OCI-LY3 (cell line): Measurements from ENCODE around the gene CYP11A1.

Experiments
- H2AFZ ChIP-seq: fragments of 200-600, 300-600 bp; shearing (Covaris generic); 2 replicates; pipeline ENCODE4 v1.6.0; 2014; ENCODE audit warnings: antibody characterized with exemption, low read depth, low read length
- H3K27ac ChIP-seq: fragments of 200-600, 300-600 bp; sonication (generic); 2 replicates; pipeline ENCODE4 v1.5.1; 2014; ENCODE audit warnings: mild to moderate bottlenecking, low read length, moderate library complexity, mixed read lengths
- H3K27me3 ChIP-seq: fragments of 200-600, 300-600 bp; sonication (generic); 2 replicates; pipeline ENCODE4 v1.6.1; 2014; ENCODE audit warnings: low read depth, low read length, mixed read lengths
- H3K36me3 ChIP-seq: fragments of 200-600, 300-600 bp; sonication (generic); replicated peaks from 2 replicates; pipeline ENCODE3; 2014; ENCODE audit warnings: low read depth, low read length, mixed read lengths
- H3K4me1 ChIP-seq: fragments of 300-600, 200-600 bp; sonication (generic); 2 replicates; pipeline ENCODE4 v1.6.1; 2014; ENCODE audit warnings: low read length, mixed read lengths
- H3K4me2 ChIP-seq: fragments of 200-600, 300-600 bp; sonication (generic); 2 replicates; pipeline ENCODE4 v1.6.1; 2014; ENCODE audit warnings: low read length, mixed read lengths
- H3K4me3 ChIP-seq: fragments of 300-600, 200-600 bp; sonication (generic); 2 replicates; pipeline ENCODE4 v1.5.1; 2014; ENCODE audit warnings: antibody characterized with exemption, mild to moderate bottlenecking, low read length, moderate library complexity
- H3K79me2 ChIP-seq: fragments of 300-600, 200-600 bp; shearing (Covaris generic); 2 replicates; pipeline ENCODE4 v1.6.1; 2014; ENCODE audit warnings: mild to moderate bottlenecking, low read length, mixed read lengths
- H3K9ac ChIP-seq: fragments of 300-600, 200-600 bp; shearing (Covaris generic); 2 replicates; pipeline ENCODE4 v1.6.0; 2014; ENCODE audit warnings: mild to moderate bottlenecking, low read length, moderate library complexity
- H3K9me3 ChIP-seq: fragments of 200-600, 300-600 bp; shearing (Covaris generic); 2 replicates; pipeline ENCODE4 v1.6.1; 2014; ENCODE audit warnings: low read length, mixed read lengths; ENCODE audit not compliant: insufficient read depth
- H4K20me1 ChIP-seq: fragments of 200-600, 300-600 bp; sonication (generic); 2 replicates; pipeline ENCODE4 v1.6.1; 2016; ENCODE audit warnings: low read length, mixed read lengths; ENCODE audit not compliant: insufficient read depth
- CTCF ChIP-seq: fragments of 200-600, 300-600 bp; sonication (generic); IDR thresholded peaks from 2 replicates; pipeline ENCODE4 v1.5.1; 2014; ENCODE audit warnings: antibody characterized with exemption, low read length, low read depth
- EZH2phosphoT487 ChIP-seq: fragments of 200-600 bp; shearing (Covaris generic); IDR thresholded peaks from 2 replicates; pipeline ENCODE4 v1.6.1; 2018; ENCODE audit warnings: antibody characterized with exemption, mixed run types, low read depth

CYP11A1 gene

GRCh38 chr15:74399100-74399499, 31.7 kb upstream of the CYP11A1 start:
- Histone ChIP-seq H3K27me3 (no peaks in the 10 kb centered on the region), H3K4me2 (peak overlapping the region; percentile 80; the same call in 1 of the 2 replicates), H2AFZ (no peak overlapping the region), H3K36me3 (peaks cover 11% of the 10 kb centered on the region), H3K4me3 (no peak overlapping the region), H3K79me2 (peaks cover 40% of the 10 kb centered on the region), H3K9me3 (no peaks in the 10 kb centered on the region), H3K4me1 (peaks cover 99% of the 10 kb centered on the region), H4K20me1 (no peaks in the 10 kb centered on the region), H3K27ac (peak overlapping the region; percentile 95), H3K9ac (peak overlapping the region; percentile 94)
- no peak for TF ChIP-seq EZH2phosphoT487
- no peak for TF ChIP-seq CTCF

GRCh38 chr15:74398183-74398582, 30.7 kb upstream of the CYP11A1 start:
- TF ChIP-seq CTCF (no peak), EZH2phosphoT487 (no peak)
- peaks cover 99% of the 10 kb centered on the region for H3K4me1 ChIP-seq
- no peaks in the 10 kb centered on the region for H3K9me3 ChIP-seq
- peak overlapping the region; percentile 95 for H3K27ac ChIP-seq
- H4K20me1 ChIP-seq, result no peaks in the 10 kb centered on the region
- H3K27me3 ChIP-seq, result no peaks in the 10 kb centered on the region
- H3K4me3 ChIP-seq, result peak overlapping the region; percentile 40; the same call in 1 of the 2 replicates
- peak overlapping the region; percentile 94 for H3K9ac ChIP-seq
- peaks cover 40% of the 10 kb centered on the region for H3K79me2 ChIP-seq
- peak overlapping the region; percentile 80 for H3K4me2 ChIP-seq
- H2AFZ ChIP-seq, result no peak overlapping the region
- H3K36me3 ChIP-seq, result peaks cover 11% of the 10 kb centered on the region

- Histone ChIP-seq H3K4me3 (peak overlapping the region; percentile 59), H3K4me1 (peaks cover 99% of the 10 kb centered on the region), H3K9ac (peak overlapping the region; percentile 94), H3K27ac (peak overlapping the region; percentile 95), H4K20me1 (no peaks in the 10 kb centered on the region), H3K9me3 (no peaks in the 10 kb centered on the region), H3K4me2 (peak overlapping the region; percentile 80), H3K36me3 (peaks cover 8% of the 10 kb centered on the region), H3K79me2 (peaks cover 40% of the 10 kb centered on the region), H3K27me3 (no peaks in the 10 kb centered on the region), H2AFZ (no peak overlapping the region)
- no peak for TF ChIP-seq EZH2phosphoT487
Observed at GRCh38 chr15:74397239-74398068, 30.0 kb upstream of the CYP11A1 start.

GRCh38 chr15:74396445-74397238, 29.2 kb upstream of the CYP11A1 start:
- TF ChIP-seq EZH2phosphoT487 (no peak), CTCF (peak; percentile 45)
- Histone ChIP-seq H3K36me3 (peaks cover 5% of the 10 kb centered on the region), H3K4me1 (peaks cover 99% of the 10 kb centered on the region), H3K79me2 (peaks cover 38% of the 10 kb centered on the region), H2AFZ (no peak overlapping the region), H3K4me2 (peak overlapping the region; percentile 80), H3K27ac (peak overlapping the region; percentile 95), H4K20me1 (no peaks in the 10 kb centered on the region), H3K4me3 (peak overlapping the region; percentile 59), H3K9me3 (no peaks in the 10 kb centered on the region), H3K27me3 (no peaks in the 10 kb centered on the region), H3K9ac (peak overlapping the region; percentile 94)
